HepG2 (cell line): ENCODE results near the gene CA10. TPM values are rescaled to one million over a fixed set of nuclear protein-coding genes. Genes with fewer than 3 reads are reported as not detected.

Experiments used
- ATAC-seq: fragments of 200-7000 bp; cut with Tn5 transposase; 3 replicates; pipeline ENCODE4 v1.9.1; 2020; ENCODE audit warnings: mild to moderate bottlenecking, moderate library complexity
- BruUV-seq: library from RNA; stranded (reverse); fragments of 400-500 nt; replicated peaks from 2 replicates; lab custom pipeline; 2021; lab: Mats Ljungman, UMichigan
- CTCF ChIA-PET: fragments of 300-600 bp; formaldehyde crosslinking; extraction: SDS; loops from one replicate; lab custom pipeline; 2021; ENCODE audit warnings: low total read pairs, inconsistent platforms, low intra/inter-chr PET ratio; lab: Yijun Ruan, JAX
- POLR2A ChIA-PET: fragments of 350-600 bp; sonication (Branson Sonifier 250); formaldehyde crosslinking; loops from one replicate; lab custom pipeline; 2020; ENCODE audit warnings: antibody characterized with exemption, inconsistent platforms; lab: Yijun Ruan, JAX
- DNase-seq: peaks from one replicate; pipeline ENCODE4 v3.0.0-alpha.2; 2015; ENCODE audit warnings: low spot score
- FAIRE-seq: peaks from 3 replicates; lab custom pipeline; 2011; peaks lifted over from hg19 to GRCh38; lab: Jason Lieb, UNC
- H2AFZ ChIP-seq: one replicate; pipeline ENCODE4 v1.6.1; 2011; ENCODE audit warnings: low read length, inconsistent platforms
- H3K27ac ChIP-seq: fragments of 300-600 bp; 3 replicates; pipeline ENCODE4 v1.8.0; 2011; ENCODE audit warnings: mixed run types, mild to moderate bottlenecking, mixed read lengths, low read length, inconsistent platforms; ENCODE audit not compliant: insufficient read depth; ENCODE audit errors: extremely low read length
- H3K27me3 ChIP-seq, 2 experiments: fragments of 200-600 bp in 1 of 2; 2 replicates in 1 of 2; 3 replicates in 1 of 2; pipeline versions ENCODE4 v1.6.0 to v1.8.0; 2011; ENCODE audit warnings: low read length in 2 of 2, mild to moderate bottlenecking in 2 of 2, moderate library complexity in 2 of 2, inconsistent platforms in 1 of 2; ENCODE audit not compliant: insufficient read depth in 2 of 2, control insufficient read depth in 1 of 2
- H3K36me3 ChIP-seq, 2 experiments: fragments of 200-600 bp in 1 of 2; replicated peaks in 1 of 2; 2 replicates in 1 of 2; 3 replicates in 1 of 2; pipeline versions ENCODE4 v1.5.1 to v1.8.0; 2011; ENCODE audit warnings: low read length in 2 of 2, inconsistent platforms in 1 of 2; ENCODE audit not compliant: insufficient read depth in 2 of 2, control insufficient read depth in 1 of 2
- H3K4me1 ChIP-seq: 2 replicates; pipeline ENCODE4 v1.5.1; 2012; ENCODE audit warnings: low read length, inconsistent platforms; ENCODE audit not compliant: insufficient read depth
- H3K4me2 ChIP-seq: 2 replicates; pipeline ENCODE4 v1.6.0; 2011; ENCODE audit warnings: low read depth, low read length, inconsistent platforms
- H3K4me3 ChIP-seq, 3 experiments: fragments of 200-600 bp in 1 of 3; sonication (generic), shearing (Covaris generic) in 1 of 3; replicated peaks in 1 of 3; 2 replicates each; pipeline ENCODE4 v1.5.1; 2011 to 2016; ENCODE audit warnings: low read length in 3 of 3, inconsistent platforms in 2 of 3, low read depth in 2 of 3, mild to moderate bottlenecking in 2 of 3, control low read depth in 1 of 3, mixed read lengths in 1 of 3; ENCODE audit not compliant: insufficient read depth in 1 of 3
- H3K79me2 ChIP-seq: one replicate; pipeline ENCODE4 v1.6.1; 2011; ENCODE audit warnings: low read length, inconsistent platforms; ENCODE audit not compliant: insufficient read depth
- H3K9ac ChIP-seq: 2 replicates; pipeline ENCODE4 v1.6.0; 2011; ENCODE audit warnings: mild to moderate bottlenecking, low read depth, low read length, inconsistent platforms; ENCODE audit not compliant: insufficient read depth
- H3K9me3 ChIP-seq: 2 replicates; pipeline ENCODE4 v1.5.1; 2012; ENCODE audit warnings: mild to moderate bottlenecking, low read length
- H4K20me1 ChIP-seq: 2 replicates; pipeline ENCODE4 v1.6.0; 2011; ENCODE audit warnings: inconsistent platforms, mild to moderate bottlenecking, low read length, moderate library complexity; ENCODE audit not compliant: insufficient read depth
- BORCS8-MEF2B ChIP-seq: sonication (generic); formaldehyde crosslinking; IDR thresholded peaks from 2 replicates; pipeline ENCODE4 v1.8.0; 2022; ENCODE audit warnings: mild to moderate bottlenecking, missing genetic modification reagents
- CBFB ChIP-seq: sonication (generic); formaldehyde crosslinking; IDR thresholded peaks from 2 replicates; pipeline ENCODE4 v1.4.0; 2020; ENCODE audit warnings: missing genetic modification reagents
- CBX1 ChIP-seq: IDR thresholded peaks from one replicate; pipeline ENCODE4 v1.6.1; 2016; ENCODE audit warnings: antibody characterized with exemption, low read depth
- GFI1 ChIP-seq: sonication (generic); formaldehyde crosslinking; IDR thresholded peaks from 2 replicates; pipeline ENCODE4 v1.5.0; 2020; ENCODE audit warnings: missing genetic modification reagents, mild to moderate bottlenecking, borderline replicate concordance
- PHF20 ChIP-seq: sonication (generic); formaldehyde crosslinking; IDR thresholded peaks from 2 replicates; pipeline ENCODE4 v1.5.0; 2020; ENCODE audit warnings: mild to moderate bottlenecking, missing genetic modification reagents
- PLSCR1 ChIP-seq: sonication (generic); formaldehyde crosslinking; IDR thresholded peaks from 2 replicates; pipeline ENCODE4 v1.5.0; 2020; ENCODE audit warnings: missing genetic modification reagents, mild to moderate bottlenecking, borderline replicate concordance
- PRMT3 ChIP-seq: sonication (generic); formaldehyde crosslinking; IDR thresholded peaks from 2 replicates; pipeline ENCODE4 v1.8.1; 2022; ENCODE audit warnings: low read depth, mild to moderate bottlenecking, moderate library complexity, missing genetic modification reagents, borderline replicate concordance
- SNRNP70 ChIP-seq: fragments of 200-400 bp; formaldehyde crosslinking; IDR thresholded peaks from 2 replicates; pipeline ENCODE4 v1.6.1; 2017; ENCODE audit warnings: mild to moderate bottlenecking, low read depth, low read length, moderate library complexity
- ZBTB4 ChIP-seq: sonication (generic); formaldehyde crosslinking; IDR thresholded peaks from 2 replicates; pipeline ENCODE4 v1.4.0; 2020; ENCODE audit warnings: missing genetic modification reagents, mild to moderate bottlenecking, borderline replicate concordance
- ZFP36L1 ChIP-seq: sonication (generic); formaldehyde crosslinking; IDR thresholded peaks from 2 replicates; pipeline ENCODE4 v1.8.0; 2022; ENCODE audit warnings: mild to moderate bottlenecking, missing genetic modification reagents, moderate library complexity
- ZNF441 ChIP-seq: sonication (generic); formaldehyde crosslinking; IDR thresholded peaks from 2 replicates; pipeline ENCODE4 v1.7.0; 2021; ENCODE audit warnings: missing genetic modification reagents, borderline replicate concordance
- ZNF775 ChIP-seq: sonication (generic); formaldehyde crosslinking; IDR thresholded peaks from 2 replicates; pipeline ENCODE4 v1.4.0; 2020; ENCODE audit warnings: missing genetic modification reagents, mild to moderate bottlenecking, moderate library complexity, borderline replicate concordance
- ZNF816 ChIP-seq: sonication (generic); formaldehyde crosslinking; IDR thresholded peaks from 2 replicates; pipeline ENCODE4 v1.8.0; 2022; ENCODE audit warnings: missing genetic modification reagents, mild to moderate bottlenecking, borderline replicate concordance
- ZNF83 ChIP-seq: sonication (generic); formaldehyde crosslinking; IDR thresholded peaks from 2 replicates; pipeline ENCODE4 v1.4.0; 2020; ENCODE audit warnings: missing genetic modification reagents, mild to moderate bottlenecking, borderline replicate concordance
- ZSCAN9 ChIP-seq: IDR thresholded peaks from 2 replicates; pipeline ENCODE4 v1.6.1; 2016; ENCODE audit warnings: borderline replicate concordance
- WGBS: methylation state at CpG from one replicate; pipeline ENCODE4 v1.1.6; 2017; ENCODE audit warnings: low lambda C conversion rate; 5-methylcytosine and 5-hydroxymethylcytosine counted together
- in situ Hi-C: cut with HindIII; loops from 2 replicates; pipeline ENCODE4 v1.10.0; 2017; ENCODE audit warnings: low pct_unique_long_range_greater_than_20kb; ENCODE audit not compliant: extremely low pct_ligation_motif_present
- intact Hi-C: fragments of 100-400 bp; cut with micrococcal nuclease; formaldehyde crosslinking; loops from one replicate; pipeline ENCODE4 v1.10.0; 2022; ENCODE audit not compliant: unreplicated experiment
- polyA plus RNA-seq, 8 experiments: library from polyadenylated mRNA; depleted of rRNA in 3 of 8; stranded (reverse) in 7 of 8; unstranded in 1 of 8; fragments of >200 nt; fragmentation: Illumina TruSeq in 4 of 8; extraction: Trizol in 4 of 8; gene quantifications; 2 replicates each; pipeline versions ENCODE4 v1.2.1 to v1.2.3, GENCODE V29; 2011 to 2016; ENCODE audit warnings: low read depth in 4 of 8, missing spikeins in 1 of 8, mixed read lengths in 1 of 8; ENCODE audit not compliant: insufficient read depth in 1 of 8
- total RNA-seq, 5 experiments: library from RNA; depleted of rRNA; stranded (reverse); fragments of >200 nt; fragmentation: Illumina TruSeq; extraction: Trizol; gene quantifications; 2 replicates each; pipeline ENCODE4 v1.2.3, GENCODE V29; 2016; ENCODE audit warnings: low read depth in 1 of 5
- TF ChIP-seq, protein P1 (sequence below): sonication (generic); formaldehyde crosslinking; IDR thresholded peaks from 2 replicates; pipeline ENCODE4 v1.8.0; 2022; ENCODE audit warnings: missing genetic modification reagents, low read depth, mild to moderate bottlenecking, borderline replicate concordance

CA10 gene
- total and polyA plus RNA-seq, 2 of the 13 experiments (the other 11 are each of a cell fraction or from before 2014, with no cell fraction given) = not detected

DNA sequence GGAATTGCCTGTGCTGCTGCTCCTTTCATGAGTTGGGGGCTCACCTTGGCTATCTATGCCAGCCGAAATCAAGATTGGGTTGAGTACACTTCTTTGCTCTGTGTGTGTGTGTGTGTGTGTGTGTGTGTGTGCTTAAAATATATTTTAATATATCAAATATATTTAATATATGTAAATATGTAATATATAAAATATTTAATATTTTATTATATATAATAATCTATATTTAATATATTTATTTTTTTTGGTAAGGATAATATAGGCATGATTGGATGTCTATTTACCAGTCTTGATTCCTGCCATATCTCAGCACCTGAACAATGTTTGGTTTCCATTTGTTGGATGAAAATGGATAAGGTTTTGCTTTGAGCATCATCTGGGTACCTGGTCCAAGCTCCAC is 399.3 kb downstream of the CA10 start:
- no peak for DNase-seq
- WGBS = 2% methylated on average over 1 of the region's 1 CpG
- TF ChIP-seq CBX1 = no peak
- no peak for TF ChIP-seq PHF20
- TF ChIP-seq BORCS8-MEF2B (CRISPR knock-in tag) = no peak
- no peak for TF ChIP-seq CBFB
- no peak for TF ChIP-seq SNRNP70
- no peak for TF ChIP-seq ZFP36L1 (CRISPR knock-in tag)
- TF ChIP-seq GFI1 (CRISPR knock-in tag) = no peak
- TF ChIP-seq PRMT3 (CRISPR knock-in tag) = no peak
- TF ChIP-seq PLSCR1 (CRISPR knock-in tag) = no peak
- TF ChIP-seq ZNF83 = no peak
- TF ChIP-seq ZNF775 (CRISPR knock-in tag) = no peak
- TF ChIP-seq ZNF816 (CRISPR knock-in tag) = no peak
- no peak for TF ChIP-seq ZNF441
- TF ChIP-seq ZSCAN9 (CRISPR knock-in tag) = no peak
- TF ChIP-seq, protein P1, sequence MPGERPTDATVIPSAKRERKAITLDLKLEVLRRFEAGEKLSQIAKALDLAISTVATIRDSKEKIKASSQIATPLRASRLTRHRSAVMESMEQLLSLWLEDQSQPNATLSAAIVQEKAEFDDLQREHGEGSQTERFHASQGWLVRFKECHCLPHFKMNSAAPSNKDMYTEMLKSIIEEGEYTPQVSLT (CRISPR knock-in tag) = no peak
- no peak for TF ChIP-seq ZBTB4
- TF ChIP-seq, all 625 proteins: peak for 0
- in situ Hi-C loops (no loop called here), intact Hi-C loops (no loop called here)
- Histone ChIP-seq H3K4me3 (no peak overlapping the region), H3K27ac (no peak overlapping the region), H3K4me2 (no peak overlapping the region), H2AFZ (no peak overlapping the region), H3K9me3 (no peaks in the 10 kb centered on the region), H4K20me1 (no peaks in the 10 kb centered on the region), H3K27me3 (no peaks in the 10 kb centered on the region), H3K4me1 (no peaks in the 10 kb centered on the region), H3K9ac (no peak overlapping the region), H3K79me2 (no peaks in the 10 kb centered on the region), H3K36me3 (no peaks in the 10 kb centered on the region)
- ATAC-seq (no peak), FAIRE-seq (no peak)
- no TSS peak for BruUV-seq
- CTCF ChIA-PET = no interaction called here
- POLR2A ChIA-PET = no interaction called here
